Osteoblast (primary cell): ENCODE measurements around the gene EBI3. TPM values are rescaled to one million over a fixed set of nuclear protein-coding genes. Genes with fewer than 3 reads are reported as not detected.

Experiments used
- DNase-seq: peaks from one replicate; pipeline ENCODE4 v3.0.0; 2011; ENCODE audit warnings: low spot score, mixed read lengths; ENCODE audit not compliant: insufficient read length; ENCODE audit errors: missing footprints
- H2AFZ ChIP-seq: 2 replicates; pipeline ENCODE4 v1.6.0; 2011; ENCODE audit warnings: mild to moderate bottlenecking, low read length
- H3K27ac ChIP-seq: 2 replicates; pipeline ENCODE4 v1.5.1; 2011; ENCODE audit warnings: mild to moderate bottlenecking, low read depth, low read length, moderate library complexity
- H3K27me3 ChIP-seq: 2 replicates; pipeline ENCODE4 v1.6.0; 2012; ENCODE audit warnings: mild to moderate bottlenecking, control low read depth, inconsistent platforms, low read length, moderate library complexity; ENCODE audit not compliant: insufficient read depth
- H3K36me3 ChIP-seq: 2 replicates; pipeline ENCODE4 v1.5.1; 2011; ENCODE audit warnings: mild to moderate bottlenecking, low read length, control low read depth, moderate library complexity; ENCODE audit not compliant: insufficient read depth
- H3K4me1 ChIP-seq: 2 replicates; pipeline ENCODE4 v1.5.1; 2011; ENCODE audit warnings: mild to moderate bottlenecking, low read length, control low read depth, moderate library complexity; ENCODE audit not compliant: insufficient read depth
- H3K4me2 ChIP-seq: 2 replicates; pipeline ENCODE4 v1.6.0; 2011; ENCODE audit warnings: mild to moderate bottlenecking, low read length; ENCODE audit not compliant: insufficient read depth
- H3K4me3 ChIP-seq: fragments of 200-600 bp; sonication (generic); 3 replicates; pipeline ENCODE4 v1.5.1; 2012; ENCODE audit warnings: mild to moderate bottlenecking, low read length, inconsistent platforms; ENCODE audit not compliant: insufficient read depth
- H3K79me2 ChIP-seq: 2 replicates; pipeline ENCODE4 v1.6.0; 2012; ENCODE audit warnings: mild to moderate bottlenecking, low read length, control low read depth, inconsistent platforms; ENCODE audit not compliant: insufficient read depth
- H3K9me3 ChIP-seq: 2 replicates; pipeline ENCODE4 v1.5.1; 2011; ENCODE audit warnings: low read depth, low read length, control low read depth
- H4K20me1 ChIP-seq: 2 replicates; pipeline ENCODE4 v1.6.0; 2012; ENCODE audit warnings: mild to moderate bottlenecking, low read length, control low read depth; ENCODE audit not compliant: insufficient read depth
- CTCF ChIP-seq: IDR thresholded peaks from 2 replicates; pipeline ENCODE4 v1.5.1; 2011; ENCODE audit warnings: mild to moderate bottlenecking, low read depth, low read length, moderate library complexity; ENCODE audit errors: extremely low read depth
- total RNA-seq: library from RNA; depleted of rRNA; stranded (reverse); fragments of >200 nt; gene quantifications from 2 replicates; pipeline ENCODE4 v1.2.3, GENCODE V29; 2012

The EBI3 gene
- total RNA-seq, 1 donor: not detected

DNA sequence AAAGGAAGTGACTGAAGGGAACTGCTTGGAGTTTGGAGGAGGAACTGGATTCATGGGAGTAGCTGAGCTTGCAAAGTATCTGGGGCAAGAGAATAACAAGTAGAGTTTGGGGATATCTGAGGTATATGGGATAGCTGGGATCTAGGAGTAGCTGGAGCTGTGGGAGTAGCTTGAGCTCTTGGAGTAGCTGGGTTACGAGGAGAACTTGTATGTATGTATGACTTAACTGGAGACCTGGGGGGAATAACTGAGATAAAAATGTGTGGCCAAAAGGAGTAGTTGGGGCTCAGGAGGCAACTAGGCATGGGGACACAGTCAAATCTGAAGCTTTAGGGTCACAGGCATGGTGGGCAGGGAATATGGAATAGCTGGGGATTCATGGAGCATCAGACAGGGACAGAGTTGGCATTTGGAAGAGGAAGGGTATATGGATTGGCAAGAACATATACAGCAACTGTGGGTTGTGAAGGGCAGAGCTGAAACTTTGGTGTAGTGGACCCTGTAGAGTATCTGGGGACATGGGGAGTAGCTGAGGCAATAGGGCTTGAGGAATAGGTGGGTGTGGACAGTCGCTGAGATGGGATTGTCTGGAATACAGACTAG, 28.3 kb upstream of the EBI3 start:
- peaks cover 9% of the 10 kb centered on the region for H3K27me3 ChIP-seq
- H3K36me3 ChIP-seq: no peaks in the 10 kb centered on the region
- no peaks in the 10 kb centered on the region for H3K79me2 ChIP-seq
- no peak overlapping the region for H3K4me2 ChIP-seq
- no peak for TF ChIP-seq CTCF
- no peak overlapping the region for H3K27ac ChIP-seq
- no peaks in the 10 kb centered on the region for H3K9me3 ChIP-seq
- H4K20me1 ChIP-seq: no peaks in the 10 kb centered on the region
- no peak overlapping the region for H2AFZ ChIP-seq
- DNase-seq: peak; percentile 57
- H3K4me1 ChIP-seq: peaks cover 3% of the 10 kb centered on the region
- H3K4me3 ChIP-seq: no peak overlapping the region

DNA sequence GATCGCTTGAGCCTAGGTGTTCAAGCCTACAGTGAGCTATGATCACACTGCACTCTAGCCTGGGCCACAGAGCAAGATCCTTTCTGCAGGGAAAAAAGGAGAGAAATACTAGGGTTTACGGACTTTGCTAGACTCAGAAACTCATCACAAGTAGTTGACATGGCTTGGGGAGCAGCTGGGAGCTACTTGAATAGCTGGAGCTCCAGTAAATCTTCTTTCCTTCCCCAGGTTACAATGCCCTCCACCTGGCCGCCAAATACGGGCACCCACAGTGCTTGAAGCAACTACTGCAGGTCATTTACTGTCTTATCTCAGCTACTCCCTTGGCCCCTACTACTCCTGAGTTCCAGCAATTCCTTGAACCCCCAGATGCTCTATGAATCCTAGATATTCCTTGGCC, 27.5 kb upstream of the EBI3 start:
- no peaks in the 10 kb centered on the region for H3K36me3 ChIP-seq
- H3K9me3 ChIP-seq: no peaks in the 10 kb centered on the region
- no peaks in the 10 kb centered on the region for H4K20me1 ChIP-seq
- peaks cover 3% of the 10 kb centered on the region for H3K4me1 ChIP-seq
- H3K27ac ChIP-seq: no peak overlapping the region
- no peak overlapping the region for H3K4me3 ChIP-seq
- no peak overlapping the region for H3K4me2 ChIP-seq
- H2AFZ ChIP-seq: no peak overlapping the region
- H3K27me3 ChIP-seq: peaks cover 9% of the 10 kb centered on the region
- no peaks in the 10 kb centered on the region for H3K79me2 ChIP-seq
- TF ChIP-seq CTCF: no peak
- peak; percentile 81 for DNase-seq

DNA sequence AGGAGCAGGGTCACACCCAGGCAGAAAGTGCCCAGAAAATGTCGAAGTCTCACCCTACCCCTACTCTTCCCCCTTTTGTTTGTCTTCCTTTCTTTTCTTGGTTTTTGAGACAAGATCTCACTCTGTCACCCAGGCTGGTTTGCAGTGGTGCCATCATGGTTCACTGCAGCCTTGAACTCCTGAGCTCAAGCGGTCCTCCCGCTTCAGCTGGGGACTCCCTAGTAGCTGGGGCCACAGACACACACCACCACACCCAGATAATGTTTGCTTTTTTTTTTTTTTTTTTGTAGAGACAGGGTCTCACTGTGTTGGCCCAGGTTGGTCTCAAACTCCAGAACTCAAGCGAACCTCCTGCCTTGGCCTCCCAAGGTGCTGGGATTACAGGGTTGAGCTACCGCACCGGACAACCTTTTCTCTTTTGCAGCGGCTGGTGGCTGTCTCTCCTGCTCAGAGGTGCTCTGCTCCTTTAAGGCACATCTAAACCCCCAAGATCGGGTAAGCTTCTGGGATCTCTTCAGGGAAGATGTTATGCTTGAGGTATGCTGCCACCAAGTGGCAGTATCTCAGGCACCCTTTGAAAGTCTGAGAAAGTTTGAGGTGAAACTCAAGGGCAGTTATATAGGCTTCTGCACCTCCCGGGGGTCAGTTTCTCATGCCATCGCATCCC, 22.4 kb upstream of the EBI3 start:
- H3K4me2 ChIP-seq: no peak overlapping the region
- no peak overlapping the region for H3K4me3 ChIP-seq
- no peak overlapping the region for H3K27ac ChIP-seq
- no peaks in the 10 kb centered on the region for H4K20me1 ChIP-seq
- H3K4me1 ChIP-seq: peaks cover 8% of the 10 kb centered on the region
- no peaks in the 10 kb centered on the region for H3K36me3 ChIP-seq
- peak; percentile 49 for TF ChIP-seq CTCF
- no peaks in the 10 kb centered on the region for H3K79me2 ChIP-seq
- H3K27me3 ChIP-seq: no peaks in the 10 kb centered on the region
- H2AFZ ChIP-seq: no peak overlapping the region
- H3K9me3 ChIP-seq: no peaks in the 10 kb centered on the region
- DNase-seq: peak; percentile 87

- Histone ChIP-seq H3K36me3 (no peaks in the 10 kb centered on the region), H3K4me3 (no peak overlapping the region), H3K4me1 (peaks cover 8% of the 10 kb centered on the region), H2AFZ (no peak overlapping the region), H3K79me2 (no peaks in the 10 kb centered on the region), H3K27me3 (no peaks in the 10 kb centered on the region), H4K20me1 (no peaks in the 10 kb centered on the region), H3K4me2 (no peak overlapping the region), H3K9me3 (no peaks in the 10 kb centered on the region), H3K27ac (no peak overlapping the region)
- DNase-seq: peak; percentile 92
- TF ChIP-seq CTCF: peak; percentile 58
Measured at GRCh38 chr19:4208385-4209094, 20.8 kb upstream of the EBI3 start.
